GM21390 (cell line): ENCODE data around the gene ZNF367.
"Not testable (repeated sequence)": the region's sequence is repeated elsewhere in the genome, so short reads cannot be mapped to it uniquely, and the experiment has no call there.

Experiments
- ATAC-seq: cut with Tn5 transposase; IDR thresholded peaks from one replicate; pipeline ENCODE4 v1.9.1; 2021; ENCODE audit not compliant: unreplicated experiment

Gene ZNF367

GRCh38 chr9:96363175-96363967, 54.8 kb downstream of the ZNF367 start:
- ATAC-seq: no peak

- ATAC-seq: not testable (repeated sequence)
Observed at GRCh38 chr9:96362119-96362518, 56.1 kb downstream of the ZNF367 start.

- no peak for ATAC-seq
Observed at GRCh38 chr9:96361668-96362067, 56.5 kb downstream of the ZNF367 start.

- ATAC-seq: no peak
Observed at GRCh38 chr9:96360976-96361375, 57.2 kb downstream of the ZNF367 start.

- not testable (repeated sequence) for ATAC-seq
Observed at GRCh38 chr9:96360523-96360922, 57.6 kb downstream of the ZNF367 start.

- ATAC-seq: no peak
Observed at GRCh38 chr9:96350866-96351265, 67.3 kb downstream of the ZNF367 start.

- no peak for ATAC-seq
Observed at GRCh38 chr9:96348261-96348660, 69.9 kb downstream of the ZNF367 start.

GRCh38 chr9:96345551-96345950, 72.6 kb downstream of the ZNF367 start:
- ATAC-seq: no peak

GRCh38 chr9:96344458-96345180, 73.6 kb downstream of the ZNF367 start:
- no peak for ATAC-seq

- no peak for ATAC-seq
Observed at GRCh38 chr9:96343515-96344360, 74.4 kb downstream of the ZNF367 start.

GRCh38 chr9:96342571-96343245, 75.5 kb downstream of the ZNF367 start:
- ATAC-seq: no peak

- ATAC-seq: no peak
Observed at GRCh38 chr9:96340707-96341106, 77.5 kb downstream of the ZNF367 start.

- no peak for ATAC-seq
Observed at GRCh38 chr9:96338299-96338698, 79.9 kb downstream of the ZNF367 start.
